HPDE6-E6E7 (cell line): ENCODE measurements around the gene GIMAP8.
A peak's percentile ranks its signal among the peaks of the same experiment; 100 is the strongest.
"Not testable (repeated sequence)": the region's sequence is repeated elsewhere in the genome, so short reads cannot be mapped to it uniquely, and the experiment has no call there.

Source experiments
- DNase-seq: peaks from one replicate; pipeline ENCODE4 v3.0.0; 2011; ENCODE audit warnings: missing footprints; ENCODE audit errors: extremely low spot score

GIMAP8 gene

GRCh38 chr7:150464962-150465361, 14.5 kb downstream of the GIMAP8 start:
- no peak for DNase-seq

- DNase-seq: no peak
Observed at GRCh38 chr7:150465414-150465813, 15.0 kb downstream of the GIMAP8 start.

GRCh38 chr7:150466477-150466876, 16.0 kb downstream of the GIMAP8 start:
- no peak for DNase-seq

GRCh38 chr7:150468241-150468640, 17.8 kb downstream of the GIMAP8 start:
- DNase-seq: no peak

- no peak for DNase-seq
Observed at GRCh38 chr7:150471886-150472285, 21.5 kb downstream of the GIMAP8 start.

DNA sequence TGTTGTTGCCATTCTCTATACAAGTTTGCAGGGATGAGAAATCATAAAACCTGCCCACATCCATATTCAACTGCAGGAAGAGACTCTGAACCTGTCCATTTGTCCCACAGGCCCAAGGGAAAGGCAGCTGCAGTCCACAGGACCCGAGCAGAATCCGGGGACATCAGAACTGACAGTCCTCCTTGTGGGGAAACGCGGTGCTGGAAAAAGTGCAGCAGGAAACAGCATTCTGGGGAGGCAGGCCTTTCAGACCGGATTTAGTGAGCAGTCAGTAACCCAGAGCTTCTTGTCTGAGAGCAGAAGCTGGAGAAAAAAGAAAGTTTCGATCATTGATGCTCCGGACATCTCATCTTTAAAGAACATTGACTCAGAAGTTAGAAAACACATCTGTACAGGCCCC, 23.5 kb downstream of the GIMAP8 start:
- DNase-seq: no peak

DNA sequence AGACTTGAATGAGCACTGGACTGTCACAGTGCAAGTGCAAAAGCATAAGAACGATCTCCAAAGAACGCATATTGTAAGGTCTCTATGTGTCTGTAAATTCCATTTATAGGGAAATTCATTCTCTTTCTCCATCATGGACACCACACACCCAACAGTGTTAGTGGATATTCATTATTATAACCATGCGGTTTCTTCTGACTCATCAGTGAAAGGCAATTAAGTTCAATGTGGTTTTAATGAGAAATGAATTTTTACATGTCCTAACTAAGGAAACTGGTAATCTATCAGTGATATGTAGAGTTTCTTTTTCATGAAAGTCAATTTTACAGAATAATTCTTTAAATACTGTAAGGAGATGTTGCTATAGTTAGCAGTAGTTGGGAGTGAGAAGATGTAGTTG, 25.9 kb downstream of the GIMAP8 start:
- no peak for DNase-seq

- DNase-seq: no peak
Observed at GRCh38 chr7:150476819-150477631, 26.6 kb downstream of the GIMAP8 start.

DNA sequence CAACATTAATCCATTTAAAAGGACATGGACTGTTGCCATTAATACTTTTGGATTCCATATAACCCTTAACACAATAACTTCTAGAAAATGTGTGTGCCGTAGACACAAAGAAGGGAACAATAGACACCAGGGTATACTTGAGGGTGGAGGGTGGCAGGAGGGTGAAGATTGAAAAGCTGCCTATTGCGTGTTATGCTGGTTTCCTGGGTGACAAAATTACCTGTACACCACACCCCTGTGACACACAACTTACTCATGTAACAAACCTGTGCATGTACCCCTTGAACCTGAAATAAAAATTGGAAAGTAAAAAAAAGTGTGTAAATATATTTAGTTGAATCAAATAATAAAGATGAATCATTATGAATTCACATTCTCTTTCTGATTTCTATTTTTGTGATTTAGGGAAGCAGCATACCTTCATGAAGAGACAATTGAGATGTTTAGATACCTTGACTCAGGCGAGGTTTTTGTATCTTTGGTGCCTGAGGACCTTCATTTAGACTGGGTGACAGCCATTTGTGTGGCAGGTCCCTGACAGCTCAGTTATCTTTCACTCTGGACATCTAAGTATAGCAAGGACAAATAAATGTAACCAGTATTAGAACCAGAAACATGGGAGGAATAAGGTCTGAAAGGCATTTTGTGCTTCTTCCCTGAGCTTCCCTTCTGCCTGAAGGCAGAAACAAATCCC, 28.7 kb downstream of the GIMAP8 start:
- peak; percentile 22 for DNase-seq

DNA sequence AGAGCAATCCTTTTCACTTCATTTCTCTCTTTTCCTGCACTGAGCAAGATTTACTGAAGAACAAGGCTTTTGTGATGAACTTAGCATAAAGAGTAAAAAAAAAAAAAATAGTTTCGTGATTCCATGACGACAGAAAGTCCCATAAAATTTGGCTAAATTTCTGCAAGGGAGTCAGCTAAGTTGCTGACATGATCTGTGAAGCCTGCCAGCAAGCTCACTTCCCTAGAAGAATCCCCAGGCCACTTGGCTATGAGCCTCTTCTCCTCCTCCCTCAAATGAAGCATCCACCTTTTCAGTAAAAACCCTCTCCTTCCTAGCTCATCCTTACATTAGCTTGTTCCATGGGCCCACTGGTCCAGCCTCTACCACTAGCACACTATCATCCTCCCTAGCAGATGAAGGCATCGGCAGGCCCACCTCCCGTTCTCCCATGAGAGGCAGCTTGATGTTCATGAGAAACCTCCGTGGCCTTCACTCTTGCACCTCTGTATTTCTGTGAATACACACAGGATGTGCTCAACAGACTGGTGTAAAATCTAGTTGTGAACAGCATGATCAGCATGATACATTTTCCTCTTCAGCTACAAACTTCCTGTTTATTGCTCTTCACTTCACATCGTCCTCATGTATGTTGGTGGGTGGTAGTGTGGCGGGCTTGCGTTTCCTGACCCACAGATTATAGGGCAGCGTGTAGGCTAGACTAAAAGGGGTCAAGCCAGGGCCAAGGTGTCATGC, 30.9 kb downstream of the GIMAP8 start:
- DNase-seq: no peak

- no peak for DNase-seq
Observed at GRCh38 chr7:150481922-150482321, 31.5 kb downstream of the GIMAP8 start.

DNA sequence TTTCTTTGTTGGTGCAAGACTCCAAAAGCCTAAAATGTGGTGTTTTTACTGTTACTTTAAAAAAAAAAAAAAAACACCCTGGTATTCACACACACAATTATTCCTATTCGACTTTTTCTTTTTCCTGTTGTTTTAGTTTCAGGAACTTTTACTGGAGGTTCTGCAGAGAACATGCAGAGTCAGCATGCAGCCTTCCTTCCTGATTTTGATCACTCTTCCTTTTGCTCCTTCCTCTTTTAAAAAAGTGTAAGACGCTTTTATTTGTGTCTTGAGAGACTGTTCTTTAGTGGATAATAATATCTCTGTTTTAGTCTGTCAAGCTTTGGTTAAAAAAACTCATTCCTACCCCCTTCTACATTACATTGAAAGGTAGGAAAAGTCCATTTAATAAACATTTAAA, 33.1 kb downstream of the GIMAP8 start:
- not testable (repeated sequence) for DNase-seq

DNA sequence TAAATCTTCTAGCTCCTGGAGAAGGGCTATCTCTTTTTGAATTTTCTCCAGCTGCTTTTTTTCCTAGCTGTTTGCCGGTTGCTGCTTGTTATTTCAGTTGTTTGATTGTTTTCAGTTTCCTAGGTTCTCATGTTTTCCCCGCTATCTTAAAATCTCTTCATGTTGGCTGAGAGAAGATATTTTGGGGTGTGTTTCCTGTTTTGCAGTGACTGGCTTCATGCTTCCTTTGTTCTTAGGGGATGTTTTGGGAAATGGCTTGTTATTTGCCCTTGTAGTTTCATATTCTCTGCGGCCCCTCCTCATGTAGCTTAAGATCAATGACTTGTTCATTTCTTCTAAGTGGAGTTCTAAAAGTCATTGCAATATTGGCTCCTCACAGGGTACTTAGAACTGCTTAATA, 33.6 kb downstream of the GIMAP8 start:
- DNase-seq: not testable (repeated sequence)

GRCh38 chr7:150487625-150488024, 37.2 kb downstream of the GIMAP8 start:
- DNase-seq: no peak

DNA sequence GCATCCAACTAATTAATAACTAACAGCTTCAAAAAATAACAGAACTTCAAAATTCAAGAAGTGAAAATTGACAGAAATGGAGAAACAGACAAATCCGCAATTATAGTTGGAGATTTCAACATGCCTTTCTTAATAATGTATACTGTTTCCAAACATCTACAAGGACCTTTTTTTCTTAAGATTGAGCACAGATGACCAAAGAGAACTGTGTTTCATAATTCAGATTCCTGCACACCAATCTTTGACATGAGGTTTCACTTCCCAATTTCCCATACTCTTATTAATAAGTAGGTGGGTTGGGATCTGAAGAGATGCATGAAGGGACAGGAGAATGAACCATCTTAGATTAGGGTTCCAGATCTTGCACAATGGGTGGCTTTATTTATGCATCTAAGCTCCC, 39.4 kb downstream of the GIMAP8 start:
- DNase-seq: no peak

- DNase-seq: not testable (repeated sequence)
Observed at GRCh38 chr7:150493442-150493841, 43.0 kb downstream of the GIMAP8 start.

DNA sequence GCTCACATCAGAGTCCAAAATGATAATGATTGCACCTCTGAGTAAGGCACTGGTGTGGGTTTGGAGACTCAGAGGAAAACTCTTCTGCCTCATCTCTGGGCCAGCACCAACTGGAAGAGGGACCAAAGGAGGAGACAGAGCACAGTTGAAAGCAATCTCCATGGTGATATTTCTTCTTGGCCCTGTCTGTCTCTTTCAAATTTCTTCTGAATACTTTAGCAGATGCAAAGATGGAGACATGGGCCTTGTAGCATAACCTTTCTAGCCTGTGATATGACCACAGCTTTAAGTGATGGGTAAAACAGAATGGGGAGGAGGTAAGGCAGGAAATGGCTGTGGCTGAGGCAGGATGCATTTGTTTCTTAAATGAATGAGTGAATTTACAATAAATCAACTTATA, 52.1 kb downstream of the GIMAP8 start:
- DNase-seq: no peak

GRCh38 chr7:150503155-150503554, 52.7 kb downstream of the GIMAP8 start:
- no peak for DNase-seq

DNA sequence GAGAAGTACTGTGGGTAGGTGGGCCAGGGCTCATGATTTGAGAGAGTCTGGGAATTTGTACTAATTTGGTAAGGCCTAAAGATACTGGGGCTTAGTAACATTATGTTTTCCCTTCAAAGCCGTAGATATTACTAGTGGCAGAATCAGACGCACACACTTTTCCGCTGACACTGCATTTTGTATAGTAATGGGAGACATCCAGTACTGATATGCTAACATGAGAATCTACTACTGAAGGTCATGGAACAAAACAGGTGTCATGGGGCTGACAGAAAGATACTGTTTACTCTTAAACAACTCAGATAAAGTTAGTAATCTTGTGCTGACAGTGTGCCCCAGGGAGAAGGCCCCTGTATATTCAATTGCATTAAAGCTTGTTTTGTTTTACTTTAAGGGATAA, 53.2 kb downstream of the GIMAP8 start:
- no peak for DNase-seq

- DNase-seq: no peak
Observed at GRCh38 chr7:150507947-150508602, 57.6 kb downstream of the GIMAP8 start.

GRCh38 chr7:150511048-150511447, 60.6 kb downstream of the GIMAP8 start:
- DNase-seq: no peak

DNA sequence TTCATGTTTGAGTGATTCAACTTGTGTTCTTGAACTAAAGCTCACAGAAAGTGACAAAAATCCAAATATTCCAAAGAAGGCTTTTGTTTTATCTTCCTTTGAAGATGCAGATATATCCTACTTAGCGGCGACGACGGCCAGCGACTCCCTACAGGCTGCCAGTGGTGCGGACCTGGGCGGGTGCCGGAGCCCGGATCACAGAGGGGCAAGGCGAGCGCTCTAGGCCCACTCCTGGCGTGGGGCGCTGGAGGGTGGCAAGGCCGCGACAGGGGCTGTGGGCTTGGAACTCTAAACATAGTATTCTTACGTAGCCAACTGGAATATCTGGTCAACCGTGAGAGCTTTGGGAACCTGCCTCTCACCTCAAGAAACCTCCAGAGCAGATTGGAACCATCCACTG, 63.3 kb downstream of the GIMAP8 start:
- DNase-seq: no peak
